MM.1S (cell line): Measurements from ENCODE around the gene DSC1.

Source experiments
- CTCF ChIP-seq: fragments of 300-600 bp; sonication (generic); IDR thresholded peaks from 2 replicates; pipeline ENCODE4 v1.5.1; 2016; ENCODE audit warnings: antibody characterized with exemption, low read length, mixed read lengths
- EZH2phosphoT487 ChIP-seq: fragments of 300-600 bp; sonication (generic); IDR thresholded peaks from 2 replicates; pipeline ENCODE4 v1.6.1; 2018; ENCODE audit warnings: antibody characterized with exemption, low read length

GRCh38 chr18:31154181-31154580, 8.5 kb downstream of the DSC1 start:
- TF ChIP-seq CTCF (no peak), EZH2phosphoT487 (no peak)
